ENCODE measurements around the gene SEL1L3.

DNA sequence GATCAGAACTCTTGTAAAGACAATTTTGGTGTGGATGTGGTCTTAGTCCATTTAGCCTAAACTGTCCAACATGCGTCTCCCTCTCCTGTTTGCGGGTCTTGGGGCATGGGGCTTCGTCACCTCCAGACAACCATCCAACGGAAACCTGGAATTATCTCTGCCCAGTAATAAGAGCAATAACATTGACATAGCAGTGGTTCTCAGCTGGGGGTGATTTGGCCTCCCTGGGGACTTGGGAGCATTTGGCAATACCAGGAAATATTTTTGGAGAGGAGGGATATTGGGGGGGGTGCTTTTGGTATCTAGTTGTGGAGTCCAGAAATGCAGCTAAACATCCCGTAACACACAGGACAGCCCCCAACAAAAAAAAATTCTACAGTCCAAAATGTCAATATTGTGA is 47.2 kb downstream of the SEL1L3 start:
- TF ChIP-seq, protein P1, sequence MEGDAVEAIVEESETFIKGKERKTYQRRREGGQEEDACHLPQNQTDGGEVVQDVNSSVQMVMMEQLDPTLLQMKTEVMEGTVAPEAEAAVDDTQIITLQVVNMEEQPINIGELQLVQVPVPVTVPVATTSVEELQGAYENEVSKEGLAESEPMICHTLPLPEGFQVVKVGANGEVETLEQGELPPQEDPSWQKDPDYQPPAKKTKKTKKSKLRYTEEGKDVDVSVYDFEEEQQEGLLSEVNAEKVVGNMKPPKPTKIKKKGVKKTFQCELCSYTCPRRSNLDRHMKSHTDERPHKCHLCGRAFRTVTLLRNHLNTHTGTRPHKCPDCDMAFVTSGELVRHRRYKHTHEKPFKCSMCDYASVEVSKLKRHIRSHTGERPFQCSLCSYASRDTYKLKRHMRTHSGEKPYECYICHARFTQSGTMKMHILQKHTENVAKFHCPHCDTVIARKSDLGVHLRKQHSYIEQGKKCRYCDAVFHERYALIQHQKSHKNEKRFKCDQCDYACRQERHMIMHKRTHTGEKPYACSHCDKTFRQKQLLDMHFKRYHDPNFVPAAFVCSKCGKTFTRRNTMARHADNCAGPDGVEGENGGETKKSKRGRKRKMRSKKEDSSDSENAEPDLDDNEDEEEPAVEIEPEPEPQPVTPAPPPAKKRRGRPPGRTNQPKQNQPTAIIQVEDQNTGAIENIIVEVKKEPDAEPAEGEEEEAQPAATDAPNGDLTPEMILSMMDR (IDR thresholded peaks at IDR 0.05), result no peak
- TF ChIP-seq ZFX (IDR thresholded peaks at IDR 0.05; ENCODE audit: borderline replicate concordance), result no peak
